LNCaP clone FGC (cell line): ENCODE results near the gene DNMT3A.

ENCODE experiments used
- DNase-seq: peaks from one replicate; pipeline ENCODE4 v3.0.0-alpha.2; 2011; ENCODE audit warnings: low read depth
- H3K4me3 ChIP-seq: 2 replicates; pipeline ENCODE4 v1.5.1; 2011; ENCODE audit warnings: mild to moderate bottlenecking, low read depth, low read length, control low read depth
- CTCF ChIP-seq: IDR thresholded peaks from 2 replicates; pipeline ENCODE4 v1.5.1; 2012; ENCODE audit warnings: mild to moderate bottlenecking; ENCODE audit not compliant: control insufficient read depth, insufficient read depth; ENCODE audit errors: extremely low read depth

Gene DNMT3A

GRCh38 chr2:25303633-25304236 is 38.0 kb downstream of the DNMT3A start:
- no peak for TF ChIP-seq CTCF
- no peak for DNase-seq
- no peak overlapping the region for H3K4me3 ChIP-seq

GRCh38 chr2:25302758-25303375 is 38.9 kb downstream of the DNMT3A start:
- DNase-seq: no peak
- no peak for TF ChIP-seq CTCF
- H3K4me3 ChIP-seq: no peak overlapping the region

- no peak for TF ChIP-seq CTCF
- no peak overlapping the region for H3K4me3 ChIP-seq
- no peak for DNase-seq
Observed at GRCh38 chr2:25301453-25302352, 40.0 kb downstream of the DNMT3A start.

GRCh38 chr2:25300001-25300400 is 41.7 kb downstream of the DNMT3A start:
- DNase-seq: no peak
- no peak for TF ChIP-seq CTCF
- H3K4me3 ChIP-seq: no peak overlapping the region

- no peak for TF ChIP-seq CTCF
- DNase-seq: no peak
- H3K4me3 ChIP-seq: no peak overlapping the region
Observed at GRCh38 chr2:25298776-25299431, 42.8 kb downstream of the DNMT3A start.

- no peak for DNase-seq
- H3K4me3 ChIP-seq: no peak overlapping the region
- 0 out of 2 replicates have a peak, but pooled peaks have one; percentile 15 for TF ChIP-seq CTCF
Observed at GRCh38 chr2:25297738-25298137, 44.0 kb downstream of the DNMT3A start.
